ENCODE measurements around the gene INPP4A.

DNA sequence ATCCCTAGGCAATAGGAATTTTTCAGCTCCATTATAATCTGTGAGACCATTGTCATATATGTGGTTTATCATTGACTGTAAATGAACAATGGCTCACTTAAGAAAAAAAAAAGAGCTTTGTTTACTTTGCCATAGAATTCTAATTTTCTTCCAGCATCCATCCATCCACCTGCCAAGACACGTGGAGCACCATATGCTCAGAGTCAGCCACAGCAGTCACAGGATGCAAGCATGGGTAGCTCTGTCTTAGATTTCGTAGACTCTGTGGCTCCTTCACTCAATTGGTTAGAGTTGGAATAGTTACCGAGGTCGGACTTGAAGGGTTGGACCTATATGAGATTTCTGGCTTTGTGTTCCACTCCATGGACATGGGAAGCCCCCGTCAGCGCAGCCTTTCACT, 88.1 kb downstream of the INPP4A start:
- TF ChIP-seq, protein P1, sequence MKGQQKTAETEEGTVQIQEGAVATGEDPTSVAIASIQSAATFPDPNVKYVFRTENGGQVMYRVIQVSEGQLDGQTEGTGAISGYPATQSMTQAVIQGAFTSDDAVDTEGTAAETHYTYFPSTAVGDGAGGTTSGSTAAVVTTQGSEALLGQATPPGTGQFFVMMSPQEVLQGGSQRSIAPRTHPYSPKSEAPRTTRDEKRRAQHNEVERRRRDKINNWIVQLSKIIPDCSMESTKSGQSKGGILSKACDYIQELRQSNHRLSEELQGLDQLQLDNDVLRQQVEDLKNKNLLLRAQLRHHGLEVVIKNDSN (IDR thresholded peaks at IDR 0.05; ENCODE audit: borderline replicate concordance, low read depth) = no peak
- TF ChIP-seq, protein P2, sequence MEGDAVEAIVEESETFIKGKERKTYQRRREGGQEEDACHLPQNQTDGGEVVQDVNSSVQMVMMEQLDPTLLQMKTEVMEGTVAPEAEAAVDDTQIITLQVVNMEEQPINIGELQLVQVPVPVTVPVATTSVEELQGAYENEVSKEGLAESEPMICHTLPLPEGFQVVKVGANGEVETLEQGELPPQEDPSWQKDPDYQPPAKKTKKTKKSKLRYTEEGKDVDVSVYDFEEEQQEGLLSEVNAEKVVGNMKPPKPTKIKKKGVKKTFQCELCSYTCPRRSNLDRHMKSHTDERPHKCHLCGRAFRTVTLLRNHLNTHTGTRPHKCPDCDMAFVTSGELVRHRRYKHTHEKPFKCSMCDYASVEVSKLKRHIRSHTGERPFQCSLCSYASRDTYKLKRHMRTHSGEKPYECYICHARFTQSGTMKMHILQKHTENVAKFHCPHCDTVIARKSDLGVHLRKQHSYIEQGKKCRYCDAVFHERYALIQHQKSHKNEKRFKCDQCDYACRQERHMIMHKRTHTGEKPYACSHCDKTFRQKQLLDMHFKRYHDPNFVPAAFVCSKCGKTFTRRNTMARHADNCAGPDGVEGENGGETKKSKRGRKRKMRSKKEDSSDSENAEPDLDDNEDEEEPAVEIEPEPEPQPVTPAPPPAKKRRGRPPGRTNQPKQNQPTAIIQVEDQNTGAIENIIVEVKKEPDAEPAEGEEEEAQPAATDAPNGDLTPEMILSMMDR (IDR thresholded peaks at IDR 0.05) = no peak
- TF ChIP-seq SMC3 (IDR thresholded peaks at IDR 0.05; ENCODE audit: low read depth, low read length) (no peak), MEF2A (IDR thresholded peaks at IDR 0.05; ENCODE audit: borderline replicate concordance, low read depth) (no peak), RFX5 (IDR thresholded peaks at IDR 0.05; ENCODE audit: low read length) (no peak), TAF1 (IDR thresholded peaks at IDR 0.05; ENCODE audit: borderline replicate concordance, low read depth, low read length) (no peak), EP300 (IDR thresholded peaks at IDR 0.05; ENCODE audit: borderline replicate concordance in 1 of 2, low read depth in 1 of 2, low read length in 1 of 2) (no peak), FOXM1 (IDR thresholded peaks at IDR 0.05; ENCODE audit: low read depth) (no peak), SIN3A (IDR thresholded peaks at IDR 0.05; ENCODE audit: borderline replicate concordance, low read depth, low read length) (no peak), POLR2AphosphoS5 (IDR thresholded peaks at IDR 0.05; ENCODE audit: low read depth, low read length) (no peak), GABPA (IDR thresholded peaks at IDR 0.05; ENCODE audit: low read depth) (no peak)
- TF ChIP-seq, protein P3, sequence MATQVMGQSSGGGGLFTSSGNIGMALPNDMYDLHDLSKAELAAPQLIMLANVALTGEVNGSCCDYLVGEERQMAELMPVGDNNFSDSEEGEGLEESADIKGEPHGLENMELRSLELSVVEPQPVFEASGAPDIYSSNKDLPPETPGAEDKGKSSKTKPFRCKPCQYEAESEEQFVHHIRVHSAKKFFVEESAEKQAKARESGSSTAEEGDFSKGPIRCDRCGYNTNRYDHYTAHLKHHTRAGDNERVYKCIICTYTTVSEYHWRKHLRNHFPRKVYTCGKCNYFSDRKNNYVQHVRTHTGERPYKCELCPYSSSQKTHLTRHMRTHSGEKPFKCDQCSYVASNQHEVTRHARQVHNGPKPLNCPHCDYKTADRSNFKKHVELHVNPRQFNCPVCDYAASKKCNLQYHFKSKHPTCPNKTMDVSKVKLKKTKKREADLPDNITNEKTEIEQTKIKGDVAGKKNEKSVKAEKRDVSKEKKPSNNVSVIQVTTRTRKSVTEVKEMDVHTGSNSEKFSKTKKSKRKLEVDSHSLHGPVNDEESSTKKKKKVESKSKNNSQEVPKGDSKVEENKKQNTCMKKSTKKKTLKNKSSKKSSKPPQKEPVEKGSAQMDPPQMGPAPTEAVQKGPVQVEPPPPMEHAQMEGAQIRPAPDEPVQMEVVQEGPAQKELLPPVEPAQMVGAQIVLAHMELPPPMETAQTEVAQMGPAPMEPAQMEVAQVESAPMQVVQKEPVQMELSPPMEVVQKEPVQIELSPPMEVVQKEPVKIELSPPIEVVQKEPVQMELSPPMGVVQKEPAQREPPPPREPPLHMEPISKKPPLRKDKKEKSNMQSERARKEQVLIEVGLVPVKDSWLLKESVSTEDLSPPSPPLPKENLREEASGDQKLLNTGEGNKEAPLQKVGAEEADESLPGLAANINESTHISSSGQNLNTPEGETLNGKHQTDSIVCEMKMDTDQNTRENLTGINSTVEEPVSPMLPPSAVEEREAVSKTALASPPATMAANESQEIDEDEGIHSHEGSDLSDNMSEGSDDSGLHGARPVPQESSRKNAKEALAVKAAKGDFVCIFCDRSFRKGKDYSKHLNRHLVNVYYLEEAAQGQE (IDR thresholded peaks at IDR 0.05; ENCODE audit: low read depth, low read length) = no peak
- TF ChIP-seq, protein P4, sequence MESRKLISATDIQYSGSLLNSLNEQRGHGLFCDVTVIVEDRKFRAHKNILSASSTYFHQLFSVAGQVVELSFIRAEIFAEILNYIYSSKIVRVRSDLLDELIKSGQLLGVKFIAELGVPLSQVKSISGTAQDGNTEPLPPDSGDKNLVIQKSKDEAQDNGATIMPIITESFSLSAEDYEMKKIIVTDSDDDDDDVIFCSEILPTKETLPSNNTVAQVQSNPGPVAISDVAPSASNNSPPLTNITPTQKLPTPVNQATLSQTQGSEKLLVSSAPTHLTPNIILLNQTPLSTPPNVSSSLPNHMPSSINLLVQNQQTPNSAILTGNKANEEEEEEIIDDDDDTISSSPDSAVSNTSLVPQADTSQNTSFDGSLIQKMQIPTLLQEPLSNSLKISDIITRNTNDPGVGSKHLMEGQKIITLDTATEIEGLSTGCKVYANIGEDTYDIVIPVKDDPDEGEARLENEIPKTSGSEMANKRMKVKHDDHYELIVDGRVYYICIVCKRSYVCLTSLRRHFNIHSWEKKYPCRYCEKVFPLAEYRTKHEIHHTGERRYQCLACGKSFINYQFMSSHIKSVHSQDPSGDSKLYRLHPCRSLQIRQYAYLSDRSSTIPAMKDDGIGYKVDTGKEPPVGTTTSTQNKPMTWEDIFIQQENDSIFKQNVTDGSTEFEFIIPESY (IDR thresholded peaks at IDR 0.05; ENCODE audit: borderline replicate concordance, low read depth) = no peak

Data from SK-N-SH (cell line).